Right lobe of liver (tissue), 4 donors: Measurements from ENCODE around the gene COPS7A.

Source experiments
- POLR2A ChIP-seq: fragments of 450-650 bp; IDR thresholded peaks from one replicate; pipeline ENCODE4 v1.6.1; 2017; ENCODE audit warnings: antibody characterized with exemption, mild to moderate bottlenecking
- TF ChIP-seq, protein P1 (sequence below), 4 donors: fragments of 200-600 bp in 3 of 4; fragments of 450-650 bp in 1 of 4; IDR thresholded peaks; one replicate each; pipeline versions ENCODE4 v1.5.1 to v1.8.0; 2016 to 2022; ENCODE audit warnings: antibody characterized with exemption in 4 of 4, mild to moderate bottlenecking in 2 of 4
- donor health status: DM: no; HTN: no; CAD: no.
- donor health status: DM: no; HTN: no; CAD: no.
- donor health status: DM: no; HTN: yes; CAD: no.

DNA sequence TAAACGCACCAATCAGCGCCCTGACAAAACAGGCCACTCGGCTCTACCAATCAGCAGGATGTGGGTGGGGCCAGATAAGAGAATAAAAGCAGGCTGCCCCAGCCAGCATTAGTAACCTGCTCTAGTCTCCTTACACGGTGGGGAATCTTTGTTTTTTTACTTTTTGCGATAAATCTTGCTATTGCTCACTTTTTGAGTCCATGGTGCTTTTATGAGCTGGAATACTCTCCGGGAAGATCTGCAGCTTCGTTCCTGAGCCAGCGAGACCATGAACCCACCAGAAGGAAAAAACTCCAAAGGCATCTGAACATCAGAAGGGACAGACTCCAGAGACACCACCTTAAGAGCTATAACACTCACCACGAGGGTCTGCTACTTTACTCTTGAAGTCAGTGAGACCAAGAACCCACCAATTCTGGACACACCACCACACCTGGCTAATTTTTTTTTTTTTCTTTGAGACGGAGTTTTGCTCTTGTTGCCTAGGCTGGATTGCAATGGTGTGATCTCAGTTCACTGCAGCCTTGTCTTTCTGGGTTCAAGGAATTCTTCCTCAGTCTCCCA, 6.9 kb upstream of the COPS7A start:
- no peak for TF ChIP-seq POLR2A
- TF ChIP-seq, protein P1, sequence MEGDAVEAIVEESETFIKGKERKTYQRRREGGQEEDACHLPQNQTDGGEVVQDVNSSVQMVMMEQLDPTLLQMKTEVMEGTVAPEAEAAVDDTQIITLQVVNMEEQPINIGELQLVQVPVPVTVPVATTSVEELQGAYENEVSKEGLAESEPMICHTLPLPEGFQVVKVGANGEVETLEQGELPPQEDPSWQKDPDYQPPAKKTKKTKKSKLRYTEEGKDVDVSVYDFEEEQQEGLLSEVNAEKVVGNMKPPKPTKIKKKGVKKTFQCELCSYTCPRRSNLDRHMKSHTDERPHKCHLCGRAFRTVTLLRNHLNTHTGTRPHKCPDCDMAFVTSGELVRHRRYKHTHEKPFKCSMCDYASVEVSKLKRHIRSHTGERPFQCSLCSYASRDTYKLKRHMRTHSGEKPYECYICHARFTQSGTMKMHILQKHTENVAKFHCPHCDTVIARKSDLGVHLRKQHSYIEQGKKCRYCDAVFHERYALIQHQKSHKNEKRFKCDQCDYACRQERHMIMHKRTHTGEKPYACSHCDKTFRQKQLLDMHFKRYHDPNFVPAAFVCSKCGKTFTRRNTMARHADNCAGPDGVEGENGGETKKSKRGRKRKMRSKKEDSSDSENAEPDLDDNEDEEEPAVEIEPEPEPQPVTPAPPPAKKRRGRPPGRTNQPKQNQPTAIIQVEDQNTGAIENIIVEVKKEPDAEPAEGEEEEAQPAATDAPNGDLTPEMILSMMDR (IDR thresholded peaks at IDR 0.05), result no peak
